ENCODE data around the gene SDHB. TPM values are rescaled to one million over a fixed set of nuclear protein-coding genes. Genes with fewer than 3 reads are reported as not detected.

SDHB gene
- total and polyA plus RNA-seq, 10 donors: 49.1 to 132 (median 83.7) TPM

DNA sequence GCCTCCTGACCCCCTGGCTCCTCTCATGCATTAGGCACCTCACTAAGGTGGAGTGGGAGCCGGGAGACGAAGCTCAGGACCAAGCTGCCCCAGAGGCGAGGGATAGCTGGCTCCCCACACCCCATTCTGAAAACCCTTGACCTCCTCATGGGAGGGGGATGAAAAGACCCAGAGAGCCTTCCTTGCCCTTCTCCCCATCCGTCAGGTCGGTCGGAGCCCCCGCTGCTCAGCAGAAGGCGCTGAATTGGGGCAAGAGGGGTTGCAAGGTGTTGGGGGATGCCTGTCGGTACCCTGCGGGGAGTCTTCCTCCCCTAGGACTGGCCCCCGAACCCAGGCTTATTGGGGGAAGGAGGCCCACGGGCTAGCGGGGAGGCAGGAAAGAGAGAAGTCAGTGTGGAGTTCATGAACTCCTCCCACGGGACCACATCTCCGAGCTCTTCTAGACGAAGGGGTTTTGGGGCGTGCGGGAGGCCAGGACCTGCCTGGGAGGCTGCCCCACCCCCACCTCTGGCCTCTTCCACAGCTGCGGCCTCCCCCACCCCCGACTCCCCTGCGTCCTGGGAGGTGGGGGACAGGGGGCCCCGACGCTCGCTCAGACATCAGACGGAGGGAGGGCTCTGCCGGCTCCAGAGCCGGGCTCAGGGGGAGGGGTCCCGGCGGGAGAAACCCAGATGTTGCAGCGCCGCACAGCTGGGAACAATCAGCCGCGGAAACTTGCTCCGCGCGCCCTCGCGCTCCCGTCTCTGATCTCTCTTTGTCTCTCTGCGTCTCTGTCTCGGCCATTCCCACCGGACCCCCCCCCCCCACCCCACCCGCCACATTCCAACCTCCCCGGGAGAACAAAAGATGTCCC lies 74.1 kb downstream of the SDHB start:
- WGBS, 5 donors: 17 to 25% (median 21%) methylated on average over 30 to 44 of the region's 44 CpGs
- H3K27ac ChIP-seq: no peak overlapping the region
- no peaks in the 10 kb centered on the region for H3K9me3 ChIP-seq
- TF ChIP-seq POLR2A (IDR thresholded peaks at IDR 0.05): no peak
- no peak for TF ChIP-seq CTCF (IDR thresholded peaks at IDR 0.05 in 8 of 11, conservative IDR thresholded peaks at IDR 0.05 in 3 of 11)
- no peak for TF ChIP-seq POLR2AphosphoS5 (IDR thresholded peaks at IDR 0.05)
- peaks cover 0 to 20% (median 13%) of the 10 kb centered on the region in 6 donors for H3K4me1 ChIP-seq
- peak overlapping the region in 5 of 8 donors; percentile 10 to 66 (median 35) for H3K4me3 ChIP-seq
- H3K27me3 ChIP-seq (replicated peaks in 1 of 7): peaks cover 0 to 44% (median 19%) of the 10 kb centered on the region in 7 donors
- no peak for DNase-seq
- peaks cover 0 to 4% (median under 1%) of the 10 kb centered on the region in 6 donors for H3K36me3 ChIP-seq
- intact Hi-C loops (cut with DNase I; ENCODE audit: low total_unique reads): no loop called here

- H3K4me1 ChIP-seq: peaks cover 0 to 20% (median 13%) of the 10 kb centered on the region in 6 donors
- peak overlapping the region in 1 of 8 donors; percentile 66 for H3K4me3 ChIP-seq
- peaks cover 0 to 44% (median 19%) of the 10 kb centered on the region in 7 donors for H3K27me3 ChIP-seq (replicated peaks in 1 of 7)
- TF ChIP-seq POLR2A (IDR thresholded peaks at IDR 0.05) (no peak), CTCF (IDR thresholded peaks at IDR 0.05 in 8 of 11, conservative IDR thresholded peaks at IDR 0.05 in 3 of 11) (no peak), POLR2AphosphoS5 (IDR thresholded peaks at IDR 0.05) (no peak)
- 50 to 65% (median 61%) methylated on average over 9 to 20 of the region's 20 CpGs for WGBS, 5 donors
- DNase-seq: no peak
- intact Hi-C loops (cut with DNase I; ENCODE audit: low total_unique reads): no loop called here
- H3K36me3 ChIP-seq: no peaks in the 10 kb centered on the region
- H3K9me3 ChIP-seq: no peaks in the 10 kb centered on the region
- no peak overlapping the region for H3K27ac ChIP-seq
Measured at GRCh38 chr1:16978567-16979474, 75.0 kb downstream of the SDHB start.

DNA sequence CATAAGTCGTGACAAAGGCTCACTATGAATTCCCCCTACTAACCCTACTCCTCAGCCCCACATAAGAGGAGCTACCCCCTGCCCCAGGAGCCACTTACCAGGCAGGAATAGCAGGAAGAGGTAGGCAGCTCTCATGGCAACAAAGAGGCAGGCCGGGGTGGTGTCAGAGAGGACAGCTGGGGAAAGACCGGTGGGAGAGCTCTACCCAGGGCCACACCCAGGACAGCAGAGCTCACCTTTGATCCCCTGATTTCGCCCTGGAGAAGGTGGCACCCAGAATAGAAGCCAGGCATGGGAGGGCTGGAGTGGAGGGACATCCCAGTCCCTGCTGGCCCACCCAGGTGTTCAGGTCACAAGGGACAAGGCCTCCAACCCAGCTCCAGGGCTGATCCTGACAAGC lies 75.7 kb downstream of the SDHB start:
- TF ChIP-seq CTCF (IDR thresholded peaks at IDR 0.05 in 8 of 11, conservative IDR thresholded peaks at IDR 0.05 in 3 of 11): no peak
- no peak for TF ChIP-seq POLR2A (IDR thresholded peaks at IDR 0.05)
- TF ChIP-seq POLR2AphosphoS5 (IDR thresholded peaks at IDR 0.05): no peak
- no peaks in the 10 kb centered on the region for H3K9me3 ChIP-seq
- H3K36me3 ChIP-seq: no peaks in the 10 kb centered on the region
- intact Hi-C loops (cut with DNase I; ENCODE audit: low total_unique reads): no loop called here
- WGBS, 5 donors: 82 to 96% (median 87%) methylated on average over 3 to 4 of the region's 4 CpGs
- peaks cover 0 to 44% (median 19%) of the 10 kb centered on the region in 7 donors for H3K27me3 ChIP-seq (replicated peaks in 1 of 7)
- H3K27ac ChIP-seq: no peak overlapping the region
- peaks cover 0 to 20% (median 13%) of the 10 kb centered on the region in 6 donors for H3K4me1 ChIP-seq
- DNase-seq: no peak
- H3K4me3 ChIP-seq: no peak overlapping the region

Measured in spleen (tissue), 11 donors.